Measurements from ENCODE around the gene NOL6. TPM values are rescaled to one million over a fixed set of nuclear protein-coding genes. Genes with fewer than 3 reads are reported as not detected.
"Not testable (repeated sequence)": the region's sequence is repeated elsewhere in the genome, so short reads cannot be mapped to it uniquely, and the experiment has no call there.

Gene NOL6, protein sequence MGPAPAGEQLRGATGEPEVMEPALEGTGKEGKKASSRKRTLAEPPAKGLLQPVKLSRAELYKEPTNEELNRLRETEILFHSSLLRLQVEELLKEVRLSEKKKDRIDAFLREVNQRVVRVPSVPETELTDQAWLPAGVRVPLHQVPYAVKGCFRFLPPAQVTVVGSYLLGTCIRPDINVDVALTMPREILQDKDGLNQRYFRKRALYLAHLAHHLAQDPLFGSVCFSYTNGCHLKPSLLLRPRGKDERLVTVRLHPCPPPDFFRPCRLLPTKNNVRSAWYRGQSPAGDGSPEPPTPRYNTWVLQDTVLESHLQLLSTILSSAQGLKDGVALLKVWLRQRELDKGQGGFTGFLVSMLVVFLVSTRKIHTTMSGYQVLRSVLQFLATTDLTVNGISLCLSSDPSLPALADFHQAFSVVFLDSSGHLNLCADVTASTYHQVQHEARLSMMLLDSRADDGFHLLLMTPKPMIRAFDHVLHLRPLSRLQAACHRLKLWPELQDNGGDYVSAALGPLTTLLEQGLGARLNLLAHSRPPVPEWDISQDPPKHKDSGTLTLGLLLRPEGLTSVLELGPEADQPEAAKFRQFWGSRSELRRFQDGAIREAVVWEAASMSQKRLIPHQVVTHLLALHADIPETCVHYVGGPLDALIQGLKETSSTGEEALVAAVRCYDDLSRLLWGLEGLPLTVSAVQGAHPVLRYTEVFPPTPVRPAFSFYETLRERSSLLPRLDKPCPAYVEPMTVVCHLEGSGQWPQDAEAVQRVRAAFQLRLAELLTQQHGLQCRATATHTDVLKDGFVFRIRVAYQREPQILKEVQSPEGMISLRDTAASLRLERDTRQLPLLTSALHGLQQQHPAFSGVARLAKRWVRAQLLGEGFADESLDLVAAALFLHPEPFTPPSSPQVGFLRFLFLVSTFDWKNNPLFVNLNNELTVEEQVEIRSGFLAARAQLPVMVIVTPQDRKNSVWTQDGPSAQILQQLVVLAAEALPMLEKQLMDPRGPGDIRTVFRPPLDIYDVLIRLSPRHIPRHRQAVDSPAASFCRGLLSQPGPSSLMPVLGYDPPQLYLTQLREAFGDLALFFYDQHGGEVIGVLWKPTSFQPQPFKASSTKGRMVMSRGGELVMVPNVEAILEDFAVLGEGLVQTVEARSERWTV
- polyA plus RNA-seq (ENCODE audit: insufficient read length) = 23.2 TPM

DNA sequence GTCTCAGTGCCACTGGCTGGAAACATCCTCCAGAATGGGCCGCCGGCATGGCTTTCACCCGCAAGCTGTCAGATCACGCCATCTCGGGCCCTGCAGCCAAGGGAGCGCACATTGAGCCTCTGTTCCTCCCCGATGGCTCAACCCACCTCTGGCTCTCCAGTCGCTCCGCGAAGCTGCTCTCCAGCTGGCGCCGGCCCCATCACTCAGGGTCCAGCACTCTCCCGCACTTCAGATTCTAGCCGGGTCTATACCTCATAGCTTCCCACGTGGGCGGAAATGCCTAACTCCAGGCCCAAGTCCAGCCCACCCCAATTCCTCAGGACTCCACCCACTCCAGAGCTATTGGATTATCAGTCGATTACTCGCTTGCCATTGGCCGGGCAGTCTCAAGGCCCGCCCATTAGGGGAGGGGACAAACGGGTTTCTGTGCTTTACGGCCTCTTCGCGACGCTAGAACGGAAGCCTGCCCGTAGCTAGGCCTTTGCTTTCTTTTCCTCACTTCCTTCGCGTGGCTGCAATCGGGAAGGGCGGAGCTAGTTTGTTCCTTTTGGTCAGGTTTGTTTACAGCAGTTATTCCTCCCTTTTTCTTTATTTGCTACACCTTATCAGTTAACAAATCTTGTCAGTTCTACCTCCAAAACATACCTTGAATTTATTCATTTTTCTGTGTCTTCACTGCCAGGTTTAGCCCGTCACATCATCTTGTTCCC, at the start of gene NOL6:
NOL6 (minus strand) TSS at position 282 of the 710 bp plus-strand sequence; CDS start at position 200, 82 bp downstream.
- DNase-seq = peak; percentile 99

DNA sequence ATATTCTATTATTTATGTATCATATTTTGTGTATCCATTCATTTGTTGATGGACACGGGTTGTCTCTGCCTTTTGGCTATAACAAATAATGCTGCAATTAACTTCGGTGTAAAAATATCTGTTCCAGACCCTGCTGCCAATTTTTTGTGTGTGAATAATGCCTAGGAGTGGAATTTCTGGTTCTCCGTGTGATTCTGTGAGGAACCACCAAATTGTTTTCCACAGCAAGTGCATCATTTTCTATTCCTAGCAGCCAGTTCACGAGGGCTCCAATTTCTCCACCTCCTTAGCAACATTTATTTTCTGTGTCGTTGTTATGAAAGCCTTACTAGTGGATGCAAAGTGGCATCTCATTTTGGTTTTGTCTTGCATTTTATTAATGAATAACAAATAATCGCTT, 48.1 kb upstream of the NOL6 start:
- DNase-seq = not testable (repeated sequence)

DNA sequence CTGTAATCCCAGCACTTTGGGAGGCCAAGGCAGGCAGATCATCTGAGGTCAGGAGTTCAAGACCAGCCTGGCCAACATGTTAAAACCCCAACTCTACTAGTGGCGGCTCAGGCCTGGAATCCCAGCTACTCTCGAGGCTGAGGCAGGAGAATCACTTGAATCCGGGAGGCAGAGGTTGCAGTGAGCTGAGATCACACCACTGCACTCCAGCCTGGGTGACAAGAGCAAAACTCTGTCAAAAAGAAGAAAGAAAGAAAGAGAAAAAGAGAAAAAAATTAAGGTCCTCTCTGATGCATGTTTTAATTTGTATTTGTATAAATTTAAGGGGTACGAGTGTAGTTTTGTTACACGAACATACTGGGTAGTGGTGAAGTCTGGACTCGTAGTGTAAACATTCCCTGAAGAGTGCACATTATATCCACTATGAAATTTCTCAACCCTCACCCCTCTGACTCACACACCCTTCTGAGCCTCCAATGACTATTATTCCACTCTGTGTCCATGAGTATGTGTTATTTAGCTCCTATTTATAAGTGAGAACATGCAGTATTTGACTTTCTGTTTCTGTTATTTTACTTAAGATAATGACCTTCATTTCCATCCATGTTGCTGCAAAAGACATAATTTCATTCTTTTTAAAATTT, 44.3 kb upstream of the NOL6 start:
- DNase-seq = not testable (repeated sequence)

DNA sequence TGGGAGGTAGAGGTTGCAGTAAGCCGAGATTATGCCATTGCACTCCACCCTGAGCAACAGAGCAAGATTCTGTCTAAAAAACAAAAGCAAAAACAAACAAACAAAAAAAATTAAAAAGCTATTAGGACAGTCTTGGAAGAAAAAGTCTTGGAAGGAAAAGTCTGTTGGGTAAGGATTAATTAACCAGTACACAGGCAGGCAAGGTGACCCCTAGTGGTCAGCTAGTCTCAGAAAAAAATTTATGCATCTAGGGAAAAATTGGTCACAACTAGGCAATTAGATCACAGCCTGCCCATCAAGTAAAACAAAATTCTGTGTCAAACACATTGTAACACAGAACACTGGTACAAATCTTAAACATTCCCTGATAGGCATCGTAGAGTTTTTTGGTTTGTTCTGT, 43.6 kb upstream of the NOL6 start:
- no peak for DNase-seq

DNA sequence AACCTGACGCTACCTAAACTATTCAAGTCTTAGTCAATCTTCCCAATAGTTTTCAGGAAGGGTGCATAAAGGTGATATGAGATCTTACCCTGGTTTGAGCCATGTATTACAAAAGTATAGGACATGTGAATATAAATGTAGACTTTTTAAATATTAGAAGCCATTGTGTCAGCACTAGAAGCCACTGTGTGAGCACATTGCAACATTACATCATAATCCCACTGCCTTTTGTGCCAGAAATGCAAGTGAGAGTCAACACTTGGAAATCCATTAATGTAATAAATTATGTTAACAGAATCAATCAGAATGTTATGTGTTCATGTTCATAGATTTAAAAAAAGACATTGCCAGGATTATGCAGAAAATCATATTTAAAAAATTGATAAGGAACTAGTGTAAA, 42.7 kb upstream of the NOL6 start:
- not testable (repeated sequence) for DNase-seq

DNA sequence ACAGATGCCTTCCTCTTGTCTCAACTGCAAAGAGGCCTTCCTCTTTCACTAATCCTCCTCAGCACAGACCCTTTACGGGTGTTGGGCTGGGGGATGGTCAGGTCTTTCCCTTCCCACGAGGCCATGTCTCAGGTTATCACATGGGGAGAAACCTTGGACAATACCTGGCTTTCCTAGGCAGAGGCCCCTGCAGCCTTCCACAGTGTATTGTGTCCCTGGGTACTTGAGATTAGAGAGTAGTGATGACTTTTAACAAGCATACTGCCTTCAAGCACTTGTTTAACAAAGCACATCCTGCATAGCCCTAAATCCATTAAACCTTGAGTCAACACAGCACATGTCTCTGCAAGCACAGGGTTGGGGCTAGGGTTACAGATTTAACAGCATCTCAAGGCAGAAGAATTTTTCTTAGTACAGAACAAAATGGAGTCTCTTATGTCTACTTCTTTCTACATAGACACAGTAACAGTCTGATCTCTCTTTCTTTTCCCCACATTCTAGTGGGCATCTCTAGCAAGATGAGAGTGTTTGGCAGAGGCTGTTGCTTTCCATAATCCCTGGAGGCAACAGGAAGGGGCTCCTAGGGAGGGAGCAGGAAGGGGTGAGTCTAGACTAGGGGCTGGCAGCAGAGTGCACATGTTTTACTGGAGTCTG, 41.7 kb upstream of the NOL6 start:
- DNase-seq = not testable (repeated sequence)

DNA sequence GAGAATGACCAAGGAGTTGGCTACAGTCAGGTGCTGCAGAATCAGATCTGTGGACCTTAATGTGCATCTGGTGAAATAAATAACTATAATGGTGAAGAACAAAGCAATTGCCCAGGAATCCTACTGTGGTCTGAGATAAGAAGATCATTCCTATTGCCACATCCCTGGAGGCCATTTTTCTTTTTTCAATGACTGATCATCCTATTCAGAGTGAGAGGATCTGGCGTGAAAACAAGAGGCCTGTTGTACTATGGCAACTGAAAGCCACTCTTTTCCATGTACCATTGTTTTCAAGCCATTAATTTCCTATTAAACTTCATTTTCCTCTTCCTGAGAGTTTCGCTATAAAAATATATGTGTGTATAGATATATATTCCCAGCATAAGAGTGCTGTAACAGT, 38.8 kb upstream of the NOL6 start:
- not testable (repeated sequence) for DNase-seq

DNA sequence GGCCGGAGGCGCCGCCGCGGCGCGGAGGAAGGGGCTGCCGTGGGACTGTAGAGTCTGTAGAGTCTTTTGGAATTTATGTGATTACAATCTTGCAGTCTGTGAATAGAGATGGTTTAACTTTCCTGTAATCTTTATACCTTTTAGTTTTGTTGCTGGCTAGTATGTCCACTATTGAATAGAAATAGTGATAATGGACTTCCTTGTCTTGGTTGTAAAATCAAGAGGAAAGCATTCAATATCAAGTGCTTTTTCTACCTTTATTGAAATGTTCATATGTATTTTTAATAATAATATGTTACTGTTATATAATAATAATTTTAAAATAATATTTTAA, 37.4 kb upstream of the NOL6 start:
- not testable (repeated sequence) for DNase-seq

DNA sequence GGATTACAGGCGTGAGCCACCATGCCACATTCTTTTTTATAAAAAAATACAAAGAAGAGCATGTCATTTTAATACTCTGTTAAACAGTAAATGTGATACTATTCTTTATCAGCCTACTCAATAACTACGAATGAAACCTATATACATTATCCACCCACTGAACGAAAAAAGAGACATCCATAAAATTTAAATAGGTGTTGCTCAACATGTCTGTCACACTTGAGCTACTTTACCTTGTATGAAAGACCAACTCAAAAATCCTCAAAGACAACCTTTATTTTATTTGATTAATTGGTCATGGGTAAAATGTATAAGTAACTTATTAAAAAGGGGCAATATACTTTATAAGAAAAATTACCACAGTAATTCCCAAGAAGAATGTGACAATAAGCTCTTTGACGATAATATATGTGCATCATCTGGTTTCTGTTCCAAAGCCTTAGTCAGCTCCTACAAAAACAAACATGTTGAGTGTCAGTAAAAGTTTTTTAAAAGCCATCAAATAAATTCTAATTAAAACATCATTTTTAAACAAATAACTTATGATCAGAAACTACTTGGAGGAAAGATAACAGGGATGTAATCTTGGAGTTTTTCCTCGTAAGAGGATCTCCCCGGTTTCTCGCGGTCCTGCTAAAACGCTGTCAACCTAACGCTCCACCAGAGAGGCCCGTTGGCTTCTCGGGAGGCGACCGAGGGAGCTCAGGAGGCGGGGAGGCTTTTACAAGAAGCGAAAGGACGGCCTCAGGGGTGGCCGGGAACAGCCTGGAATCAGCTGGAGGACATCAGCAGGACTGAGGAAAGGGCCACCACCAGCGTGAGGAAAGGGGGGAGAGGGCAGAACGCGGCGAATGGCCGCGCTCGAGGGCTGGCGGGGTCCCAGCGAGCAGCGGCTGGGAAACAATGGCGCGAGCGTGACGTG, 36.8 kb upstream of the NOL6 start:
- DNase-seq = peak; percentile 85

DNA sequence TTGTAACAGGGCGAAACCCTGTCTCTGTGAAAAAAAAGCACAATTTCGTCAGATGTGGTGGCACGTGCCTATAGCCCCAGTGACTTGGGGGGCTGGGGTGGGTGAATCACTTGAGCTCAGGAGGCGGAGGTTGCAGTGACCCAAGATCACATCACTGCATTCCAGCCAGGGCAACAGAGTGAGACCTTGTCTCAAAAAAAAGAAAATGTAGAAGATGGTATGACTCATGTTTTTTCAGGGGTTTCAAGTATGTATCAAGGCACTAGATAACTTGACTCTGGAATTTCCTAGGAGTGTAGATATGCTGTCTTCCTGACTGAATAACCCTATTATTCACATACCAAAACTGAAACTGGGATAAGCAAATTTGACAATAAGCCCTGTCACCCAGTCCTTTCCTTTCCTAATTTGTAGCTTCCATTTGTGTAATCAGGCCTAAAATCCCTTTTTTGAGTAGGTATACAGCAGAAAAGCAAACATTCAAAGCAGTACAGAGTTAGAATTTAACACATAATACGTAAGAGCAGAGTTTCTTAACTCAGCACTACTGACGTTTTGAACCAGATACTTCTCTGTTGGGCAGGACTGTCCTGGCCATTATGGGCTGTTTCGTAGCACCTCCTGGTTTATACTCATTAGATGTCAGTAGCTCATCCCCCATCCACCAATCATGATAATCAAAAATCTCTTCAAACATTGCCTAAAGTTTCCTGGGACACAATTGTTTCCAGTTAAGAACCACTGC, 33.1 kb upstream of the NOL6 start:
- no peak for DNase-seq

DNA sequence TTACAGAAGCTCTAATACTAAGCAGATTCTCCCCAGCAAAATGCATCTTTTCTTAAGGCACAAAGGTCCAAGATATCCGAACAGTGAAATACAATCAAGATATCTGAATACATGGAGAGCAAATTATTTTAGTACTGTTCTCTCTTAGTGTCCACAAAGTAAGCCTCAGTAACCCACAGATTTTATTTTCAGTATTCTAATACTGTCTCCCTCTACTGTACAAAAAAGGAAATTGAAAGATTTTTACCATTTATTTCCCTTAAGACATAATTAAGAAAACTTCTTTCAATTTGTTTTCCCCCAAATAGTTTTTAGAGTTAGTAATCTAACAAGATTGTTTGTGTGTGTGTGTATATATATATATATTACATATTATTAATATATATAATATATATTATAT, 24.7 kb upstream of the NOL6 start:
- no peak for DNase-seq

DNA sequence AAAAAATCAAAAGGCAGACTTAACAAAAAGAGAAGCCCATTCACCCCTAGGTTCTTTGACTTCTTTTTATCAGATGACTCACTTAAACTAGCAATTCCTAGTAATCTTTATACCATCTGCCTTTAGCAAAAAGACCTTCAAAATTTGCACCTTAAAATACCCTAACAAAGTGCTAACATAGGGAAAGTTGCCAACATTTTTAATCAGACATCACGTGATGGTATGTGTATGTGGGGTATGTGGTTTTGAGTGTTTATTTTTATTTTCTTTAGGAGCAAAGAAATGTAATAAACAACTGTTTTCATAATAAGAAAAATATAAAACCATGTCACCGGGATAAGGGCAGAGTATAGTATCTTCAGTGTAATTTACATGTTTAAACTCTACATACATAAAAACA, 20.1 kb upstream of the NOL6 start:
- DNase-seq = not testable (repeated sequence)

DNA sequence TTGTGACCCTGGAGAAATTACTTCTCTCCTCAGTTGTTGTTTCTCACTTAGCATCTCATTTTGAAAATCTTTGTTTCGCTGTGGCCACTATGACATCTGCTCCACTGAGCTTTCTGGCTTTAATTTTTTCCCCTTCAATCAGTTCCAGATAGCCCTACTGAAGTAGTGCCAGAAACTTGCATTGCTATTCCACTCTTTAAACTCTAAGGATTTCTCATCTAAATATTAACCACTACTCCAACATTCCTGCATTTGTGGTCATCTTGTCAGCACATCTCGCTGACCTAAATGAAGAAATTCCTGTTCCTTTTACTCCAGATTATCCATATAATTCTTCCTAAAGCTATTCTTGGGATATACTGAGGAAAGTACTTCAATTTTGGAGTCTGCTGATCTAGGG, 15.3 kb upstream of the NOL6 start:
- DNase-seq = no peak

DNA sequence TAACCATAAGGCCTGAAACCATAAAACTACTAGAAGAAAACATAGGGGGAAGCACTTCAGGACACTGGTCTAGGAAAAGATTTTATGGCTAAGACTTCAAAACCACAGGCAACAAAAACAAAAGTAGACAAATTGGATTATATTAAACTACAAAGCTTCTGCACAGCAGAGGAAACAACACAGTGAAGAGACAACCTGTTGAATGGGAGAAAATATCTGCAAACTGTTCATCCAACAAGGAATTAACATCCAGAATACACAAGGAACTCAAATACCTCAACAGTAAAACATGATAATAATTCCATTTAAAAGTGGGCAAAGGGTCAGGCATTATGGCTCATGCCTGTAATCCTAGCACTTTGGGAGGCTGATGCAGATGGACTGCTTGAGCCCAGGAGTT, 11.6 kb upstream of the NOL6 start:
- not testable (repeated sequence) for DNase-seq

DNA sequence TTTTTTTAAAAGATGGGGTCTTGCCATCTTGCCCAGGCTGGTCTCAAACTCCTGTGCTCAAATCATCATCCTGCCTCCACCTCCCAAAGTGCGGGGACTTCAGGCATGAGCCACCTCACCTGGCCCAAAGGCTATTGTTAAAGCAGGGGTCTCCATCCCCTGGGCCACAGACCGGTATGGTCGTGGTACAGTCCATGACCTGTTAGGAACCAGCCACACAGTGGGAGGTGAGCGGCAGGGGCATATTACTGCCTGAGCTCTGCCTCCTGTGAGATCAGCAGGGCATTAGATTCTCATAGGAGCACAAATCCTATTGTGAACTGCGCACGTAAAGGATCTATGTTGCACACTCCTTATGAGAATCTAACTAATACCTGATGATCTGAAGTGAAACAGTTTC, 7.3 kb upstream of the NOL6 start:
- DNase-seq = no peak

DNA sequence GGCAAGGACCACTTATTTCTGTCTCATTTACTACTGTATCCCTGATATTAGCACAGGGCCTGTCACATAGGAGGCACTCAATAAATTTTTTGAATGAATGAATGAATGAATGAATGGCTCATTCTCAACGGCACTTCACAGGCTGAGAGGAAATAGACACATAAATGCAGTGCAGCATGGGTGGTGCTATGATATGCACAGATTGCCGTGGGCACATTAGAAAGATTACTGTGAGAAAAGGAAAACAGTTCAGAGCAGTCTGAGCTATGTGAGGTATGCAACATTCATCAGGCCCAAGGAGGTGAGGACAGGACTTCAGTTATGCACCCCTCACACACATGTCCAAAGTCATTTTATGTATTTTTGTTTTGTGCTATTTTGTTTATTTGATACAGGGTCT, 6.4 kb upstream of the NOL6 start:
- no peak for DNase-seq

DNA sequence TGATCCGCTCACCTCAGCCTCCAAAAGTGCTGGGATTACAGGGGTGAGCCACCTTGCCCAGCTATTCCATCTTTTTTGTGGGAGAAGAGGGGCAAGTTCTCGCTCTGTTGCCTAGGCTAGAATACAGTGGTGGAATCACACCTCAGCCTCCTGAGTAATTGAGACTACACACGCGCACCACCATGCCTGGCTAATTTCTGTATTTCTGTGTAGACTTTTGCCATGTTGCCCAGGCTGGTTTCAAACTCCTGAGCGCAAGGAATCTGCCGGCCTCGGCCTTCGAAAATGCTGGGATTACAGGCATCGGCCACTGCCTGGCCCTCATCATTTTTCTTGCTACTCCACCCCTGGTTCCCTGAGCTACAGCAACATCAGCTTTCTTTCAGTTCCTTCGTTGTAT, 2.8 kb upstream of the NOL6 start:
- no peak for DNase-seq

DNA sequence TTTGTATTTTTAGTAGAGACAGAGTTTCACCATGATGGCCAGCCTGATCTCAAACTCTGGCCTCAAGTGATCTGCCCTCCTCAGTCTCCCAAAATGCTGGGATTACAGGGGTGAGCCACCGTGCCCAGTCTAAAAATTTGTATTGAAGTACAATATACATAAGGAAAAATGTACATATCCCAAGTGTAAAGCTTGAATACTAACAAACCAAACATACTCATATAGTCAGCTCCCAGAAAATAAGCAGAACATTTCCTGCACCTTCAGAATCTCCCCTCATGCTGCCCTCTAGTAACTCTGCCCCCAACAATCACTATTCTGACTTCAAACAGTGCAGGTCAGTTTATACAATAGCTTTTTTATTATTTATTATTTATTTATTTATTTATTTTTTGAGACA, 1.6 kb upstream of the NOL6 start:
- no peak for DNase-seq

DNA sequence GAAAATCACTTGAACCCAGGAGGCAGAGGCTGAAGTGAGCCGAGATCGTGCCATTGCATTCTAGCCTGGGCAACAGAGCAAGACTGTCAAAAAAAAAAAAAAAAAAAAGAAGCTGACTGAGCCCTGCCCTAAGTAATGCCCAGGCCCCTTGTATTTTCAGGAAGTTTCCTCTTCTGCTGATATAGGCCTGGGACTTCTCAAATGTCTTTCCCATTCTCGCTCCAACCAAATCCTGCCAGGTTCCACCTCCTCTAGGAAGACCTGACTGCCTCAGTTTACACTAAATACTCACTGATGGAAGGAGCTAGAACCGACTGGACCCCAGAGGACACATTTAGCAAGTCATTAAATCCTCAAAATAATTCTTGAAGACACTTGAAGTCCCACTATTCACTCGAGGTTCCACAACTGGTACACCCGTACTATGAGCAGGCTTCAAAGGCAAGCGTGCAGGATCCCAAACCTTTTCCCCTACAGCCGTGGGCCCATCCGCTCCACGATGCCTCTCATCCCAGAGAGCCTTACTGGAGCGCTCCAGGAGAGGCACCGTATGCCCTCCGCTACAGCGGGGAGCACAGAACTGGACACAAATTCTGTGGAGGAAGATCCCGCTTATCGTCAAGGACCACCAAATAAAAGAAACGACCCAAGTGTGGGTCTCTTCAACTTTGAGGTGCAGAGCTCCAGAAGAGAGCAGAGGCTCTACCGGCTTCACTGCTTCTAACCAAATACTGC, 676 bp downstream of the NOL6 start:
- no peak for DNase-seq

All from hindlimb muscle (tissue), 1 donor.